GM12878 (cell line): ENCODE data around the gene AGRN. TPM values are rescaled to one million over a fixed set of nuclear protein-coding genes. Genes with fewer than 3 reads are reported as not detected.

Experiments
- CREM ChIP-seq: IDR thresholded peaks from 2 replicates; pipeline ENCODE4 v1.6.1; 2014; ENCODE audit warnings: antibody characterized with exemption, low read depth
- CUX1 ChIP-seq: IDR thresholded peaks from 2 replicates; pipeline ENCODE4 v1.6.1; 2012; ENCODE audit warnings: improper control_type of control experiment, low read depth, low read length; ENCODE audit not compliant: insufficient replicate concordance
- DPF2 ChIP-seq: fragments of 450-650 bp; IDR thresholded peaks from 2 replicates; pipeline ENCODE4 v1.6.1; 2017; ENCODE audit warnings: mild to moderate bottlenecking
- FOXK2 ChIP-seq: fragments of 450-650 bp; IDR thresholded peaks from 2 replicates; pipeline ENCODE4 v1.6.1; 2017; ENCODE audit warnings: mild to moderate bottlenecking, moderate library complexity
- IKZF2 ChIP-seq, 2 experiments: fragments of 450-650 bp; IDR thresholded peaks; 2 replicates each; pipeline ENCODE4 v1.6.1; 2017; ENCODE audit warnings: mild to moderate bottlenecking in 2 of 2, moderate library complexity in 2 of 2
- IRF4 ChIP-seq: IDR thresholded peaks from 2 replicates; pipeline ENCODE4 v1.6.1; 2011; ENCODE audit warnings: low read depth, low read length
- JUNB ChIP-seq: IDR thresholded peaks from 2 replicates; pipeline ENCODE4 v1.6.1; 2016; ENCODE audit warnings: antibody characterized with exemption, mild to moderate bottlenecking
- MTA2 ChIP-seq: fragments of 450-650 bp; IDR thresholded peaks from 2 replicates; pipeline ENCODE4 v1.6.1; 2016; ENCODE audit warnings: low read depth, mild to moderate bottlenecking, moderate library complexity
- NBN ChIP-seq: fragments of 450-650 bp; IDR thresholded peaks from 2 replicates; pipeline ENCODE4 v1.6.1; 2016
- NKRF ChIP-seq: fragments of 450-650 bp; conservative IDR thresholded peaks from 2 replicates; pipeline ENCODE4 v1.6.1; 2017; ENCODE audit warnings: mild to moderate bottlenecking, moderate library complexity
- PKNOX1 ChIP-seq: fragments of 450-650 bp; IDR thresholded peaks from 2 replicates; pipeline ENCODE4 v1.6.1; 2016; ENCODE audit warnings: mild to moderate bottlenecking
- POU2F2 ChIP-seq: IDR thresholded peaks from 3 replicates; pipeline ENCODE4 v1.6.1; 2011; ENCODE audit warnings: low read depth, mild to moderate bottlenecking, low read length, borderline replicate concordance
- REST ChIP-seq: IDR thresholded peaks from 2 replicates; pipeline ENCODE4 v1.6.1; 2012; ENCODE audit warnings: mild to moderate bottlenecking, low read depth, low read length
- SIN3A ChIP-seq: IDR thresholded peaks from 2 replicates; pipeline ENCODE4 v1.6.1; 2012; ENCODE audit warnings: low read depth, low read length, improper control_type of control experiment
- SP1 ChIP-seq: IDR thresholded peaks from one replicate; pipeline ENCODE4 v1.6.1; 2011; ENCODE audit warnings: low read depth, low read length
- WRNIP1 ChIP-seq: IDR thresholded peaks from 2 replicates; pipeline ENCODE4 v1.6.1; 2011; ENCODE audit warnings: low read depth, low read length, improper control_type of control experiment, borderline replicate concordance
- ZZZ3 ChIP-seq: IDR thresholded peaks from 2 replicates; pipeline ENCODE4 v1.6.1; 2011; ENCODE audit warnings: low read depth; ENCODE audit not compliant: control insufficient read depth, insufficient read length
- polyA plus RNA-seq, 11 experiments: library from polyadenylated mRNA; depleted of rRNA in 4 of 11; unstranded in 6 of 11; stranded (reverse) in 5 of 11; fragments of >200 nt; fragmentation: Nextera tagmentation in 4 of 11; fragmentation: Illumina TruSeq in 1 of 11; extraction: Ambion mirVana in 4 of 11; extraction: Trizol in 1 of 11; gene quantifications; 1 replicate in 1 of 11; 2 replicates in 10 of 11; pipeline versions ENCODE4 v1.2.1 to v1.2.3, GENCODE V29; 2011 to 2016; ENCODE audit warnings: inconsistent platforms in 2 of 11, missing spikeins in 2 of 11, low read depth in 1 of 11
- total RNA-seq, 4 experiments: library from RNA; depleted of rRNA in 3 of 4; stranded (reverse); fragments of >200 nt in 3 of 4; fragmentation: Illumina TruSeq in 1 of 4; extraction: Trizol in 1 of 4; gene quantifications; 2 replicates each; pipeline versions ENCODE4 v1.2.1 to v1.2.3, GENCODE V29; 2013 to 2021

AGRN gene
- total and polyA plus RNA-seq, 10 of the 15 experiments (the other 5 are each of a cell fraction or from before 2014, with no cell fraction given), result 0.02 to 41.8 (median 4.1) TPM

GRCh38 chr1:1013105-1013921 lies 6.6 kb upstream of the AGRN start, which contains the start of gene ISG15 (continued):
- TF ChIP-seq IKZF2 (IDR thresholded peaks at IDR 0.05), result peak; percentile 92 to 93; a peak in 3 of 4 replicates
- peak; percentile 70 for TF ChIP-seq FOXK2
- TF ChIP-seq PKNOX1, result peak; percentile 50
- TF ChIP-seq SP1, result peak; percentile 42
- TF ChIP-seq NKRF, result peak; percentile 60; the same call in 1 of the 2 replicates
- TF ChIP-seq MTA2, result peak; percentile 68
- peak; percentile 82; the same call in 1 of the 2 replicates for TF ChIP-seq NBN
- no peak for TF ChIP-seq REST
- TF ChIP-seq SIN3A, result peak; percentile 54; the same call in 1 of the 2 replicates
- TF ChIP-seq IRF4, result peak; percentile 14; the same call in 1 of the 2 replicates
- TF ChIP-seq ZZZ3, result no peak
- no peak for TF ChIP-seq CUX1
- peak; percentile 71 for TF ChIP-seq DPF2
- TF ChIP-seq JUNB, result peak; percentile 37
- TF ChIP-seq POU2F2, result peak; percentile 74; the same call in 1 of the 3 replicates
- peak; percentile 68 for TF ChIP-seq CREM
- no peak for TF ChIP-seq WRNIP1
